Epithelial cell of esophagus (primary cell): Measurements from ENCODE around the gene PHLDB2.

ENCODE experiments used
- DNase-seq: peaks from one replicate; pipeline ENCODE4 v3.0.0; 2010; ENCODE audit warnings: low read depth
- H3K4me3 ChIP-seq: 2 replicates; pipeline ENCODE4 v1.5.1; 2011; ENCODE audit warnings: mild to moderate bottlenecking, low read length, control low read depth
- CTCF ChIP-seq: IDR thresholded peaks from 2 replicates; pipeline ENCODE4 v1.5.1; 2011; ENCODE audit warnings: low read depth, mild to moderate bottlenecking, low read length, control low read depth, inconsistent platforms; ENCODE audit not compliant: insufficient read depth; ENCODE audit errors: missing control alignments

The PHLDB2 gene

DNA sequence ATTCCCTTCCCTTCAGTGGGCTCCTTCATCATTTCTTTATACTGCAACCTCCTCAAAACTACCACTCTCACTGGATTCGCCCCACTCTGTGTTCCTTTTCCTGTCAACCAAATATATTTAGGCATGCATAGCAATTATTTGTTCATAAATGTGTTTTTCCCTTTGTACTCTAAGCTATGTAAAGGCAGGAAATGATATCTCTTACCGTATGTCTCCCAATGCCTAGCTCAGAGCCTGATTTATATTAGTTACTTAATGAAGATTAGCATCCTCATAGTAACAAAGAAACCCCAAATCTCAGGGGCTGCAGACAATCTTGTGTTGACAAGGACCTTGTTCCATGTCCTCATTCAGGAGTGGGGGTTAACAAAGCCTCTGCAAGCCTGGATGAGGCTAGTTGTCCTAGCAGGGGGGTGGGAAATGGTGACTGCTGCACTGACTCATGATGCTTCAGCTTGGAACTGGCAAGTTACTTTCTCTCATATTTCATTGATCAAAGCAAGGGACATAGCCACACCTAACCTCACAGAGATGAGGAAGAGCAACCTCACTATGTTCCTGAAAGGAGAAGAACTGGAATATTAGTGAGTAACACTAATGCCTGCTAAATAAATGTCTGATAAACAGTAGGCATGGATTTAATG lies 15.2 kb downstream of the PHLDB2 start:
- TF ChIP-seq CTCF: no peak
- no peak overlapping the region for H3K4me3 ChIP-seq
- DNase-seq: peak; percentile 85

GRCh38 chr3:111881480-111881879 lies 22.4 kb downstream of the PHLDB2 start:
- no peak overlapping the region for H3K4me3 ChIP-seq
- no peak for DNase-seq
- TF ChIP-seq CTCF: no peak

DNA sequence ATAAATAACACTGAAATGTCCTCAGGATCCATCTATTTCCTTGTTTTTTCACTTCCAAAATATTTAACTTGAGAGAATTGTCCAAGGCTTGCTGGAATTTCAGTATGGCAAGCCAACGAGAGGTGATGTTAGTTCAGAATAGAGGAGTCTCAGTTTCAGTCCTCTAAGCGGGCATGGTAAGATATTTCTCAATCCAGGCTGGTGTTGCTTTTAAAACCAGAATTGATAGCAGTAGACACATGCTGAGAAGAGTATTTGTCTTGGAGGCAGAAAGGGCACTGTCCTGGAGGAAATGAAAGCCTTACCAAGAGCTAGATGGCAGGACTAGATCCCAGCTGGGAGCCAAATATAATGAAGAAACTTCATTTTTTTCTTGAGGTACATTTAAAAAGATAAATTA lies 23.1 kb downstream of the PHLDB2 start:
- H3K4me3 ChIP-seq: no peak overlapping the region

DNA sequence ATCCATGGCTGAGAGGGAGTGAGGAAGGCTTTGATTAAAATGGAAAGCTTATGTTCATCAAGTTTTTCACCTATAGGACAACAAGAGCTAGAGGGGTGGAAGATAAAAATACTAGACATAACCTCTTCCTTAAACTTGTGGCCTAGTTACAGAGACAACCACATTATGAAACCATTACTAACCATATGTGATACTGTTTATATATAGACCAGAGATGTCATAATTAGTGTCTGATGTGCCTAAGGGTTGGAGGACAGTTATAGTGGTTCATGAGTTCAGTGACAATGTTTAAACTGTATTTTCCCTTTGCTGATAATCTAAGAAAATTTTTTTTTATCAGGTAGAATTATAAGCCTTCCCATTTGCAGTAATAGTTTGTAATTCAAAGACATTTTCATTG lies 23.7 kb downstream of the PHLDB2 start:
- no peak overlapping the region for H3K4me3 ChIP-seq
- no peak for TF ChIP-seq CTCF
- no peak for DNase-seq

More for the DNA sequence above, 23.1 kb downstream of the PHLDB2 start:
- no peak for TF ChIP-seq CTCF
- no peak for DNase-seq

GRCh38 chr3:111884411-111885018 lies 25.4 kb downstream of the PHLDB2 start:
- H3K4me3 ChIP-seq: no peak overlapping the region
- DNase-seq: no peak
- TF ChIP-seq CTCF: no peak

- H3K4me3 ChIP-seq: no peak overlapping the region
- TF ChIP-seq CTCF: no peak
- no peak for DNase-seq
Measured at GRCh38 chr3:111885578-111885977, 26.5 kb downstream of the PHLDB2 start.
